IPS DF 19.7 (cell line): ENCODE results near the gene SERPINA3.
"Not testable (repeated sequence)": the region's sequence is repeated elsewhere in the genome, so short reads cannot be mapped to it uniquely, and the experiment has no call there.

Experiments used
- DNase-seq: peaks from one replicate; pipeline ENCODE4 v3.0.0-alpha.2; 2013; ENCODE audit warnings: low read depth, low spot score

SERPINA3 gene

DNA sequence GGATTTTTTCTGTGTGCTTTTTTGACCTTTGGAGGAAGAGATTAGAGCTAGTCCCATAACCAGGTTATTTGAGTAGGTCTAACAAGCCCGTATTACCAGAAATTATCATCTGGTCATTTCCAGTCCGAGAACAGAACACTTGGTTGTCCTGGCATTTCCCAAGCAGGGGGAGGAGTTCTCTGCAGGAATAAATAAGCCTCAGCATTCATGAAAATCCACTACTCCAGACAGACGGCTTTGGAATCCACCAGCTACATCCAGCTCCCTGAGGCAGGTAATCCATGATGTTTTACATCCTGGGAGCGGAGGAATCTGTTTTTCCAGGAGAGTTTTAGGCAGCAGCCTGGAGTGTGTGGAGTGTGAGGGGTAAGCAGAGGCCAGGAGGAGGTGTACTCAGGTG lies at the start of gene SERPINA3:
Gene SERPINA3, plus strand, starts transcription at position 218 of the 400 bp plus-strand sequence. CDS start 2,051 bp downstream, outside the sequence.
- DNase-seq = no peak

DNA sequence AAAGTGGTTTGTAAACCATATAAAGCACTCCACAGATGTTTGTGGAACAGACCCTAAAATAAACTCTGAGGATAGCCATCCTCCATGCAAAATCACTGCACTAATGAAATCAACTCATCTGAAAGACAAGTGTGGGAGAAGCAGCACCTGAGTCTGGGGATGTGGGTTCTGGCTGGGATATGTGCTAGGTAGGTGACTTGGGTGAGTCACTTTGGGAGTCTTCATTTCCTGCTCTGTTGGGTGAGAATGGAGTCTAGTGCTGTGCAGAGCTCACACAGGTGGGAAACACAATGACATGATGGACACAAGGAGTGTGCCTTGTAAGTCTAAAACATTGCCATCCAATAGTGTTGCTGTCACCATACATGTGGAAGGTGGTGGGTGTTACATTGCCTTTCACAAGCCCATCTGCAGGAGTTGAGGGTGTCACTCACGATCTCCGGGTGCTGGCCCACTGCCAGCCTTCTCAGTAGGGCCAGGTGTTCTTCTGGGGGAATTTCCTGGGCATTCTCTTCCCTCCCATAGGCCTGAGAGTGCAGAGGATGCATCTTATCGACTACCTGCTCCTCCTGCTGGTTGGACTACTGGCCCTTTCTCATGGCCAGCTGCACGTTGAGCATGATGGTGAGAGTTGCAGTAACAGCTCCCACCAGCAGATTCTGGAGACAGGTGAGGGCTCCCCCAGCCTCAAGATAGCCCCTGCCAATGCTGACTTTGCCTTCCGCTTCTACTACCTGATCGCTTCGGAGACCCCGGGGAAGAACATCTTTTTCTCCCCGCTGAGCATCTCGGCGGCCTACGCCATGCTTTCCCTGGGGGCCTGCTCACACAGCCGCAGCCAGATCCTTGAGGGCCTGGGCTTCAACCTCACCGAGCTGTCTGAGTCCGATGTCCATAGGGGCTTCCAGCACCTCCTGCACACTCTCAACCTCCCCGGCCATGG lies 49.0 kb upstream of the SERPINA3 start:
- no peak for DNase-seq

DNA sequence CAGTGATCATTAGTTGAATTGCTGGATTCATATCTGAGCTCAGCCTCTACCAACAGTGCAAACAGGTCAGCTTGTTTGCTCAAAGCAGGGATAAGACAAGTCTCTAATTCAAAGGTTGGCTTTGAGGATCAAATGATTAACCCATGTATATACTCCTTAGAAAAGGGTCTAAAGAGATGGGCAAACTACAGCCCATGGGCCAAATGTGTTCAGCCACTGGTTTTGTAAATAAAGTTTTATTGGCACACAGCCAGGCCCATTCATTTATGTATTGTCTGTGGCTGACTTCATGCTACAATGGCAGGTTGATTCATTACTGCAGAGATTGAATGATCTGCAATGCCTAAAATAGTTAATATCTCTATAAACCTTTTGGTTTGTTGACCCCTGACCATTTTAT lies 47.8 kb upstream of the SERPINA3 start:
- DNase-seq = no peak

DNA sequence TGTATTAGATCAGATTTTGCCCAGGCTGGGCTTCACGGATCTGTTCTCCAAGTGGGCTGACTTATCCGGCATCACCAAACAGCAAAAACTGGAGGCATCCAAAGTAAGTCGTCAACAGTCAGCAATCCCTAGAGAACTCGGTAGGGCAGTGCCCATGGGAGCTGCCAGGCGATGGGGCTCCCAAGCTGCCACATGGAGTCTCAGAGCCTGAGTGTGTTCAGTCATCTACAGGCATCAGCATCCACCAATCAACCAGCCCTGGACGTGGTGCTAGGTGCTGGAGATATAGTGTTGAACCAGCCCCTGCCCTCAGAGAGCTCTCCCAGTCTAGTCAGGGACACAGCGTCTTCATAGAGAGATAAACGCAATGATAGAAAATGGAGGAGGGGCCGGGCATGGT lies 44.0 kb upstream of the SERPINA3 start:
- no peak for DNase-seq

GRCh38 chr14:94569381-94570001 lies 42.7 kb upstream of the SERPINA3 start:
- DNase-seq = no peak

- no peak for DNase-seq
Observed at GRCh38 chr14:94570002-94570400, 42.2 kb upstream of the SERPINA3 start.

DNA sequence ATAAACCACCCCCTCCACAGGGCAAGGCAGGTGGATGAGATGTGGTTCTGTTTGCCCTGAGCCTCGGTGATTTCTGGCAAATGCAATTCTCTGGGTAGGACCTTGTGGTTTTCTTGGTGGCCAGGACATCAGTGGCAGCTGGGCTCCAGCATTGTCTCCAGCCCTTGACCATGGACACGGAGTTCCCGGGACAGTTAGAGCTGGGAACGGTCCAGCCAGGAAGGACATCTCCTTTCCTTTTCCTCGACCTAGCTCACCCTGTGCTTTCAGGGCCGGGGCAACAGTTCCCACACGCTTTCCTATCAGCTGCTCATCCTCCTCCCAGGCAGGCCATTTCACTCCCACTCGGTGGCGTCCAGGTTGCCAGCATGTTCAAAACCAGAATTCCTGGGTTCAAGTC lies 41.8 kb upstream of the SERPINA3 start:
- DNase-seq = no peak

DNA sequence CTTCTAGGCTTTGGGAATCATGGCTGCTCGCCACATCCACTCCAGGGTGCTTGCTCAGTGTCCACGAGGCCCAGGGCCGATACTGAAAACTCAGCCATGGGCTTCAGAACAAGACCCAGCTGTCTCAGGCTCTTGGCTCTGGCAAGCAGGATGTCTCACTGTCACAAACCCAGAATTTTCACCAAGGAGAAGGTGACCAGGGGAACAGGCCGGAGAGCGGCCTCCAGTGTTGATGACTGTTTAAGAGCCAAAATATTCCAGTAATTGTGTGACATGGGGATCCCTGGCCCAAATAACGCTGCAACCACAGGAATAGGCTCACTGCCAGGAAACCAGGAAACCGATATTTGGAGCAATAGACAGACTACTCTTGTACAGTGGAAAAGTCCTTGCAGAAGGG lies 40.8 kb upstream of the SERPINA3 start:
- no peak for DNase-seq

GRCh38 chr14:94571950-94572349 lies 40.2 kb upstream of the SERPINA3 start:
- no peak for DNase-seq

DNA sequence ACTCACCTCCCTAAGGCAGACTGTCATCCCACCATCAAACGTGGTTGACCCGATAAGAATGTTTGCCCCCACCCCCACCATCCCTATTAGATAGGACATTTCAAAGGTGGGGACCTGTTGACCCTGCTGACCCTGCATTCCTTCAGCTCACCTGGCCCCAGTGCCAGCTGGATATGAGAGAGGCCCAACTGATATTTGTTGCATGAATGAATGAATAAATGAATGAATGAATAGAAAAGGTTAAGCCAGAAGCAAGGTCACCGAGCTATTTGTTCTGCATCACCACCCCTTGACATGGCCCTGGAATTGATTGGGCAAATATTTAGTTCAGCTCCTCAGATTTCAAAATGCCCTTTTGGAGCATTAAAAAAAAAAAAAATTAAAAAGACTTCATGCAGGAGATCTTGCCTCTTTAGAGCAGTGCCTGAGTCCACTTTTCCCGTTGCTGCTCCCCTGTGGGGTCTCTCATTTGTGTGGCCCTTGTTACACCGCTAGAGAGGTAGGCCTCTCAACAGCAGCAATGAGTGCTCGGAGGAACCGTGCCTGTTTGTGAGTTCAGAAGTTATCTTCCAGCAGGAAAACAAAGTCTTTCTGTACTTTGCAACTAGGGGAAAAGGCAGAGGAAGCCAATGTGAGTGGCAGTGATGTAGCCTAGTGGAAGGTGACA lies 39.4 kb upstream of the SERPINA3 start:
- no peak for DNase-seq

DNA sequence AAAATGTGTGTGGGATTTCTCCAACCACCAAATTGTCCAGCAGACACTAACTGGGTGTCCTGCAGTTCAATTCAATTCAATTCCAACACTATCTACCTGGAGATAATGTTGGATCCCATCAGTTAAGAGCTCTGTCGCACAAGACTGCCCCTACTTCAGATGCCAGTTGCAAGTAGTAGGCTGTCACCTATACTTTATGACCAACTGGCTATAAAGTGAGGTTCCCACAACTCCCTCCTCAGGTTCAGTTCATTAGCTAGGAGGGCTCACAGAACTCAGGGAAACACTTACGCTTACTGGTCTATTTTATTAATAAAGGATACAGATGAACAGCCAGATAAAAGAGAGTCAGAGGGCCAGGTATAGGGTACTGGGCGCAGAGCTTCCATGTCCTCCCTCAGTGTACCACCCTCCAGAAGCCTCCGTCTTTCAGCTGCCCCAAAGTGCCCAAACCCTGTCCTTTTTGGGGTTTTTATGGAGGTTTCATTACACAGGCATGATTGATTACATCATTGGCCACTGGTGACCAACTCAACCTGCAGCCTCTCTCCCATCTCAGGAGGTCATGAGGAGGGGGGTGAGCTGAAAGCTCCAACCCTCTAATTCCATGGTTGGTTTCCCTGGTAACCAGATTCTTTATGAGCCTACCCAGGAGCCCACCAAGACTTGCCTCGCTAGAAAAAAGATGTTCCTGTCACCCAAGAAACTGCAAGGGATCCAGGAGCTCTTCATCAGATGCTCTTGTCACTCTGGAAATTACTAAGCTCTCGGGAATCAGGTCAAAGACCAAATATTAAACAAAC lies 38.5 kb upstream of the SERPINA3 start:
- no peak for DNase-seq

DNA sequence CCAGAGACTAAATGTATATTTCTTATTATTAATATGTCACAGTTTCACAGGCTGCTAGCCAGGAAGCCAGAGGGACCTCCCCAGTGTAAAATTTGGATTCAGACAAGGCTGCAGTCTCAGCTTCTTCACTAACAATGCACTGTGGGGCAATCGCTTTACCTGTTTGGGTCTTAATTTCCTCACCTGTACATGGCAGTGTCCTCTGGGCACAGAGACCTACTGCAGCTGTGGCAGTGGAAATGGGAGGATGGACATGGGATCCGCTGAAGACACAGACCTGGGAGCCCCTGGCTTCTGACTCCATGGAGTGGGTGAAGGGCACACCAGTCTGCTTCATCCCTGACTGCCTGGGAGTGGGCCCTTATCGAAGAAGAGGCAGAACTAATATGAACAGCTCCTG lies 37.9 kb upstream of the SERPINA3 start:
- DNase-seq = no peak

- no peak for DNase-seq
Observed at GRCh38 chr14:94575730-94576585, 36.2 kb upstream of the SERPINA3 start.

DNA sequence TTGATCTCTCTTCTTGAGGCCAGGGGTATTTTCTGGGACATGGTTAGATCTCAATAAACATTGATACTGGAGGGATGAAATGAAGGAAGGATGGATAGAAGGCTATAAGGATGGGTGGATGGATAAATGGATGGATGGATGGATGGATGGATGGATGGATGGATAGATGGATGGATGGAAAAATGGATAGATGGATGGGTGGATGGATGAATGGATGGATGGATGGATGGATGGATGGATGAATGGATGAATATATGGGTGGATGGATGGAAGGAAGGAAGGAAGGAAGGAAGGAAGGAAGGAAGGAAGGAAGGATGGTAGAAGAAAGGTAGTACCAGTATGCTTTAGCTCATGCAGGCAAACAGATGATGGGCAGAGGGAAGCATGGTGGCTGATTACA lies 34.7 kb upstream of the SERPINA3 start:
- DNase-seq = not testable (repeated sequence)

GRCh38 chr14:94578712-94579111 lies 33.5 kb upstream of the SERPINA3 start:
- no peak for DNase-seq

- DNase-seq = no peak
Observed at GRCh38 chr14:94581127-94581999, 30.8 kb upstream of the SERPINA3 start, which contains the start of gene SERPINA5. SERPINA5 (plus strand) TSS chr14:94581426; CDS start chr14:94587363, 5,937 bp downstream.

- no peak for DNase-seq
Observed at GRCh38 chr14:94582199-94582750, 29.9 kb upstream of the SERPINA3 start.

GRCh38 chr14:94582851-94583250 lies 29.3 kb upstream of the SERPINA3 start:
- DNase-seq = no peak

DNA sequence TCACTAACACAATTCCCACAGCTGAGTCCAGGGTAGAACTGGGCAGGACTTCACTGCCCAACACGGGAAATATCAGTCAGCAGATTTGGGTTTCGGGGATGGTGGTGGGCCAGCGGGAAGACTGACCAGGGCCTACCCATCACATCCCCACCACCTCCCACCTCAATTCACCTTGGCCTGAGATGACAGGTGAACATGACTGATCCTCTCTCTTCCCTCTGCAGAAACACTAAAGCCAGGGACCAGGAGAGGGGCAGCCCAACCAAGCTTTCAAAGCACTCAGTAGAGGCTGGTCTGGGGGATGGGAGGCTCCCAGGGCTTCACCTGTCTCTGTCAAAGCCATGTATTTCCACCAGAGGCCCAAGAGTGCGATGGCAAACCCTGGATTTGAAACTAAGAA lies 28.6 kb upstream of the SERPINA3 start:
- no peak for DNase-seq
